Aorta (tissue), 5 donors: ENCODE results near the gene CCDC196. TPM values are rescaled to one million over a fixed set of nuclear protein-coding genes. Genes with fewer than 3 reads are reported as not detected.

Experiments used
- ATAC-seq: fragments of 200-7000 bp; cut with Tn5 transposase; one replicate; pipeline ENCODE4 v1.9.1; 2022; ENCODE audit warnings: moderate library complexity; ENCODE audit not compliant: low FRiP score
- DNase-seq, 2 donors: peaks; one replicate each; pipeline ENCODE4 v3.0.0-alpha.2; 2020
- H3K27ac ChIP-seq, 2 donors: one replicate each; pipeline ENCODE4 v1.5.1; 2013; ENCODE audit warnings: low read length in 2 of 2, mild to moderate bottlenecking in 2 of 2, moderate library complexity in 2 of 2, control low read depth in 1 of 2, inconsistent platforms in 1 of 2, low read depth in 1 of 2
- H3K27me3 ChIP-seq, 2 donors: one replicate each; pipeline ENCODE4 v1.6.1; 2013; ENCODE audit warnings: control low read depth in 1 of 2, low read length in 1 of 2, mild to moderate bottlenecking in 1 of 2, moderate library complexity in 1 of 2; ENCODE audit not compliant: insufficient read depth in 2 of 2, control insufficient read depth in 1 of 2
- H3K36me3 ChIP-seq, 2 donors: one replicate each; pipeline ENCODE4 v1.6.1; 2013; ENCODE audit warnings: control low read depth in 1 of 2, low read length in 1 of 2, mild to moderate bottlenecking in 1 of 2; ENCODE audit not compliant: insufficient read depth in 2 of 2, control insufficient read depth in 1 of 2
- H3K4me1 ChIP-seq, 2 donors: one replicate each; pipeline ENCODE4 v1.6.1; 2013; ENCODE audit warnings: low read length in 2 of 2, control low read depth in 1 of 2, mild to moderate bottlenecking in 1 of 2, moderate library complexity in 1 of 2; ENCODE audit not compliant: insufficient read depth in 2 of 2, control insufficient read depth in 1 of 2
- H3K4me3 ChIP-seq, 2 donors: one replicate each; pipeline ENCODE4 v1.5.1; 2013; ENCODE audit warnings: low read length in 2 of 2, control low read depth in 1 of 2, mild to moderate bottlenecking in 1 of 2
- H3K9me3 ChIP-seq: one replicate; pipeline ENCODE4 v1.6.1; 2013; ENCODE audit warnings: mild to moderate bottlenecking, low read length; ENCODE audit not compliant: control insufficient read depth
- WGBS, 2 donors: extraction: QIAGEN DNeasy Blood & Tissue Kit; methylation state at CpG; one replicate each; pipeline ENCODE4 v1.1.7; 2013; 5-methylcytosine and 5-hydroxymethylcytosine counted together
- intact Hi-C, 2 donors: fragments of 100-400 bp; cut with DNase I; formaldehyde crosslinking; loops; one replicate each; pipeline versions ENCODE4 v1.14.2 to v1.15.0; 2022
- polyA plus RNA-seq, 2 donors: library from polyadenylated mRNA; stranded (reverse); fragments of 200-250 nt; gene quantifications; one replicate each; pipeline ENCODE4 v1.2.3, GENCODE V29; 2013
- total RNA-seq, 2 donors: library from RNA; stranded (reverse); fragmentation: NEBNext Ultra II Directional; extraction: Animal tissue kit (Norgen Biotek cat#: 25700); gene quantifications; one replicate each; pipeline ENCODE4 v1.2.1, GENCODE V29; 2021
- donor health status: healthy with polysubstance abuse.
- donor health status: Bipolar disorder and iron deficiency.
- donor health status: DM: no; HTN: no; CAD: no.
- donor health status: DM: no; HTN: no; CAD: no.
- donor health status: DM: yes; HTN: yes; CAD: no.

The CCDC196 gene
- total and polyA plus RNA-seq, 4 donors, result not detected

GRCh38 chr14:66464261-66464660 is 21.9 kb upstream of the CCDC196 start:
- WGBS, 2 donors, result 94 to 97% methylated on average over 3 of the region's 3 CpGs
- ATAC-seq (no peak), DNase-seq (no peak)
- no peak overlapping the region for H3K4me3 ChIP-seq
- H3K9me3 ChIP-seq, result no peaks in the 10 kb centered on the region
- no peaks in the 10 kb centered on the region for H3K4me1 ChIP-seq
- intact Hi-C loops, result no loop called here
- no peaks in the 10 kb centered on the region for H3K27me3 ChIP-seq
- H3K27ac ChIP-seq, result no peak overlapping the region
- H3K36me3 ChIP-seq, result no peaks in the 10 kb centered on the region

- Histone ChIP-seq H3K4me3 (no peak overlapping the region), H3K27me3 (no peaks in the 10 kb centered on the region), H3K36me3 (no peaks in the 10 kb centered on the region), H3K4me1 (no peaks in the 10 kb centered on the region), H3K9me3 (no peaks in the 10 kb centered on the region), H3K27ac (no peak overlapping the region)
- 93 to 96% methylated on average over 2 of the region's 2 CpGs for WGBS, 2 donors
- no peak for DNase-seq
- ATAC-seq, result no peak
- intact Hi-C loops, result no loop called here
Measured at GRCh38 chr14:66468778-66469367, 17.3 kb upstream of the CCDC196 start.

GRCh38 chr14:66471584-66471983 is 14.6 kb upstream of the CCDC196 start:
- H3K27me3 ChIP-seq, result no peaks in the 10 kb centered on the region
- H3K9me3 ChIP-seq, result no peaks in the 10 kb centered on the region
- intact Hi-C loops, result no loop called here
- H3K4me1 ChIP-seq, result no peaks in the 10 kb centered on the region
- 90 to 93% methylated on average over 4 of the region's 4 CpGs for WGBS, 2 donors
- ATAC-seq (no peak), DNase-seq (no peak)
- no peaks in the 10 kb centered on the region for H3K36me3 ChIP-seq
- no peak overlapping the region for H3K4me3 ChIP-seq
- no peak overlapping the region for H3K27ac ChIP-seq

GRCh38 chr14:66472251-66472650 is 13.9 kb upstream of the CCDC196 start:
- Histone ChIP-seq H3K9me3 (no peaks in the 10 kb centered on the region), H3K4me1 (peaks cover 0 to 3% of the 10 kb centered on the region in 2 donors), H3K27me3 (no peaks in the 10 kb centered on the region), H3K4me3 (no peak overlapping the region), H3K36me3 (no peaks in the 10 kb centered on the region), H3K27ac (no peak overlapping the region)
- no peak for ATAC-seq
- no peak for DNase-seq
- intact Hi-C loops, result no loop called here

GRCh38 chr14:66473223-66473622 is 12.9 kb upstream of the CCDC196 start:
- H3K4me1 ChIP-seq, result peaks cover 0 to 3% of the 10 kb centered on the region in 2 donors
- intact Hi-C loops, result no loop called here
- no peaks in the 10 kb centered on the region for H3K9me3 ChIP-seq
- no peak for ATAC-seq
- H3K36me3 ChIP-seq, result no peaks in the 10 kb centered on the region
- H3K4me3 ChIP-seq, result no peak overlapping the region
- H3K27ac ChIP-seq, result no peak overlapping the region
- no peaks in the 10 kb centered on the region for H3K27me3 ChIP-seq
- no peak for DNase-seq
- 40 to 42% methylated on average over 2 of the region's 2 CpGs for WGBS, 2 donors

- intact Hi-C loops, result no loop called here
- Histone ChIP-seq H3K27ac (no peak overlapping the region), H3K4me3 (no peak overlapping the region), H3K27me3 (no peaks in the 10 kb centered on the region), H3K36me3 (no peaks in the 10 kb centered on the region), H3K9me3 (no peaks in the 10 kb centered on the region), H3K4me1 (peaks cover 0 to 3% of the 10 kb centered on the region in 2 donors)
- DNase-seq (no peak), ATAC-seq (no peak)
- WGBS, 2 donors, result 2 to 3% methylated on average over 1 of the region's 1 CpG
Measured at GRCh38 chr14:66476964-66477363, 9.2 kb upstream of the CCDC196 start.

- no peak overlapping the region for H3K4me3 ChIP-seq
- H3K9me3 ChIP-seq, result no peaks in the 10 kb centered on the region
- intact Hi-C loops, result no loop called here
- H3K4me1 ChIP-seq, result peaks cover 0 to 3% of the 10 kb centered on the region in 2 donors
- DNase-seq, result no peak
- H3K36me3 ChIP-seq, result no peaks in the 10 kb centered on the region
- H3K27ac ChIP-seq, result no peak overlapping the region
- no peaks in the 10 kb centered on the region for H3K27me3 ChIP-seq
- ATAC-seq, result no peak
Measured at GRCh38 chr14:66477567-66477966, 8.6 kb upstream of the CCDC196 start.

- Histone ChIP-seq H3K4me1 (no peaks in the 10 kb centered on the region), H3K9me3 (no peaks in the 10 kb centered on the region), H3K4me3 (no peak overlapping the region), H3K27me3 (no peaks in the 10 kb centered on the region), H3K27ac (no peak overlapping the region), H3K36me3 (no peaks in the 10 kb centered on the region)
- ATAC-seq (no peak), DNase-seq (no peak)
- intact Hi-C loops, result no loop called here
- WGBS, 2 donors, result 44 to 48% methylated on average over 2 of the region's 2 CpGs
Measured at GRCh38 chr14:66482873-66483272, 3.3 kb upstream of the CCDC196 start.

GRCh38 chr14:66483322-66483721 is 2.8 kb upstream of the CCDC196 start:
- no peaks in the 10 kb centered on the region for H3K36me3 ChIP-seq
- WGBS, 2 donors, result 22 to 23% methylated on average over 1 of the region's 1 CpG
- H3K27me3 ChIP-seq, result no peaks in the 10 kb centered on the region
- intact Hi-C loops, result no loop called here
- no peaks in the 10 kb centered on the region for H3K4me1 ChIP-seq
- no peaks in the 10 kb centered on the region for H3K9me3 ChIP-seq
- no peak overlapping the region for H3K27ac ChIP-seq
- no peak for ATAC-seq
- no peak overlapping the region for H3K4me3 ChIP-seq
- DNase-seq, result no peak
